ENCODE results near the gene FAU. TPM values are rescaled to one million over a fixed set of nuclear protein-coding genes. Genes with fewer than 3 reads are reported as not detected.

FAU gene
- total and polyA plus RNA-seq, 7 donors, result 465 to 798 (median 639) TPM

DNA sequence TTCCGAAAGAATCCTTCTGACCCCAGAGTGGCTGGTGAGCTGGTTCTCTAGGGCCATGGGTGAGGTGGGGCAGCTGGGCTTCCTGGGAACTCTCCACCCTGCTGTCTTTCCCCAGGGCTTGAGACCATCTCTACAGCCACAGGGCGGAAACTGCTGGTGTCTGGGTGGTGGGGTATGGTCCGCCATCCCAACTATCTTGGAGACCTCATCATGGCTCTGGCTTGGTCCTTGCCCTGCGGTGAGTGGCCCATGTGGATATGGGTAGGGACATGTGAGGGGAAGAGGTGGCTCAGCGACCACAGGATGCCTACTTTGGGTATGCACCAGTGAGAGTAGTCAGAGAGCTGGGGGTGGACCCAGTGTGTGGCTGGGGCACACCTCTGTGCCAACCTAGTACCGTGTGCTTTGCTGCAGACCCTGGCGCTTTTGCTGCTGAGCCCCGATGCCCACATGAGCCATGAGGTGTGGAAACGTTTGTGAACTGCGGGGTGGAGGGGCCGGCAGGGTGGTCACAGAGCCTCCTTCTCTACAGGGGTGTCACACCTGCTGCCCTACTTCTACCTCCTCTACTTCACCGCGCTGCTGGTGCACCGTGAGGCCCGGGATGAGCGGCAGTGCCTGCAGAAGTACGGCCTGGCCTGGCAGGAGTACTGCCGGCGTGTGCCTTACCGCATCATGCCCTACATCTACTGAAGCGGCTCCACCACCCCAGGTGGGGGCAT lies 6.4 kb downstream of the FAU start:
- H3K27me3 ChIP-seq (ENCODE audit: insufficient read depth in 3 of 3, low read length in 2 of 3), result no peaks in the 10 kb centered on the region
- ATAC-seq (no peak), DNase-seq (no peak)
- peaks cover 29% of the 10 kb centered on the region for H3K4me1 ChIP-seq
- TF ChIP-seq, protein P1, sequence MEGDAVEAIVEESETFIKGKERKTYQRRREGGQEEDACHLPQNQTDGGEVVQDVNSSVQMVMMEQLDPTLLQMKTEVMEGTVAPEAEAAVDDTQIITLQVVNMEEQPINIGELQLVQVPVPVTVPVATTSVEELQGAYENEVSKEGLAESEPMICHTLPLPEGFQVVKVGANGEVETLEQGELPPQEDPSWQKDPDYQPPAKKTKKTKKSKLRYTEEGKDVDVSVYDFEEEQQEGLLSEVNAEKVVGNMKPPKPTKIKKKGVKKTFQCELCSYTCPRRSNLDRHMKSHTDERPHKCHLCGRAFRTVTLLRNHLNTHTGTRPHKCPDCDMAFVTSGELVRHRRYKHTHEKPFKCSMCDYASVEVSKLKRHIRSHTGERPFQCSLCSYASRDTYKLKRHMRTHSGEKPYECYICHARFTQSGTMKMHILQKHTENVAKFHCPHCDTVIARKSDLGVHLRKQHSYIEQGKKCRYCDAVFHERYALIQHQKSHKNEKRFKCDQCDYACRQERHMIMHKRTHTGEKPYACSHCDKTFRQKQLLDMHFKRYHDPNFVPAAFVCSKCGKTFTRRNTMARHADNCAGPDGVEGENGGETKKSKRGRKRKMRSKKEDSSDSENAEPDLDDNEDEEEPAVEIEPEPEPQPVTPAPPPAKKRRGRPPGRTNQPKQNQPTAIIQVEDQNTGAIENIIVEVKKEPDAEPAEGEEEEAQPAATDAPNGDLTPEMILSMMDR (IDR thresholded peaks at IDR 0.05), result no peak
- H3K36me3 ChIP-seq (ENCODE audit: insufficient read depth in 1 of 2, low read depth in 1 of 2), result peaks cover 7 to 39% of the 10 kb centered on the region in 2 donors
- H3K27ac ChIP-seq, result peak overlapping the region; percentile 81
- 85 to 92% (median 91%) methylated on average over 21 of the region's 21 CpGs for WGBS, 3 donors
- no peaks in the 10 kb centered on the region for H3K9me3 ChIP-seq
- H3K4me3 ChIP-seq, result peak overlapping the region; percentile 79
- intact Hi-C loops (cut with DNase I), result loop anchor here in 1 of 2 donors (10.0 kb wide), 1 partner anchor 271 kb away; the partner anchor contains the start of gene CDC42BPG

DNA sequence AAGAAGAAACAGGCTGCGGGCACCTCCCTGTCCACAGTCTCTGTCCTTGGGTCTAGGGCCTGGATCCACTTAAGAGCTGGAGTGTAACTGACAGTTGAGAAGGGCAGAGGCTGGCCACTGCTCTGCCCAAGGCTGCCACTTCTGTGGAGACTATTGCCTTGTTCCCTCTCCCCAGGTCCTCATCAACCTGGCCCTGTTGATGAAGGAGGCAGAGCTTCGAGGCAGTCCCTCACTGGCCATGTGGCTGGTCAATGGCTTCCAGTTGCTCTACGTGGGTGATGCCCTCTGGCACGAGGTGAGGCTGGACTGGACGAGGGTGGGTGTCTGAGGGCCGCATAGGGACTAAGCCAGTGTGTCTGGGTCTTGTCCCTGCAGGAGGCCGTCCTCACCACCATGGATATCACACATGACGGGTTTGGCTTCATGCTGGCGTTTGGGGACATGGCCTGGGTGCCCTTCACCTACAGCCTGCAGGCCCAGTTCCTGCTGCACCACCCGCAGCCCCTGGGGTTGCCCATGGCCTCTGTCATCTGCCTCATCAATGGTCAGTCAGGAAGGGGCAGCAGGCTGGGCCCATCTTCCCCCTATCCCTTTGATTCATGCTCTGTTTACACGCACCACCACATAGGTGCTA lies 7.3 kb downstream of the FAU start:
- Histone ChIP-seq H3K4me1 (peaks cover 31% of the 10 kb centered on the region), H3K4me3 (no peak overlapping the region), H3K36me3 (ENCODE audit: insufficient read depth in 1 of 2, low read depth in 1 of 2) (peaks cover 4 to 33% of the 10 kb centered on the region in 2 donors), H3K27me3 (ENCODE audit: insufficient read depth in 3 of 3, low read length in 2 of 3) (no peaks in the 10 kb centered on the region), H3K27ac (no peak overlapping the region), H3K9me3 (no peaks in the 10 kb centered on the region)
- TF ChIP-seq, protein P1 (IDR thresholded peaks at IDR 0.05), result no peak
- DNase-seq, result no peak
- intact Hi-C loops (cut with DNase I), result loop anchor here (5.0 to 10.0 kb wide), 2 partner anchors 102 to 270 kb away; partner anchors contain the start of genes ARL2 (in 1 of the 2) and CDC42BPG (in 1 of the 2)
- ATAC-seq, result no peak
- 73 to 82% (median 81%) methylated on average over 11 of the region's 11 CpGs for WGBS, 3 donors

- WGBS, 3 donors, result 62 to 76% (median 71%) methylated on average over 6 of the region's 6 CpGs
- DNase-seq, result no peak
- intact Hi-C loops (cut with DNase I), result loop anchor here (5.0 to 10.0 kb wide), 2 partner anchors 102 to 269 kb away; partner anchors contain the start of genes ARL2 (in 1 of the 2) and CDC42BPG (in 1 of the 2)
- Histone ChIP-seq H3K27me3 (ENCODE audit: insufficient read depth in 3 of 3, low read length in 2 of 3) (no peaks in the 10 kb centered on the region), H3K4me1 (peaks cover 31% of the 10 kb centered on the region), H3K27ac (peak overlapping the region; percentile 15), H3K4me3 (no peak overlapping the region), H3K9me3 (no peaks in the 10 kb centered on the region), H3K36me3 (ENCODE audit: insufficient read depth in 1 of 2, low read depth in 1 of 2) (peaks cover 3 to 33% of the 10 kb centered on the region in 2 donors)
- TF ChIP-seq, protein P1 (IDR thresholded peaks at IDR 0.05), result no peak
- ATAC-seq, result no peak
Observed at GRCh38 chr11:65113839-65114238, 8.1 kb downstream of the FAU start.

DNA sequence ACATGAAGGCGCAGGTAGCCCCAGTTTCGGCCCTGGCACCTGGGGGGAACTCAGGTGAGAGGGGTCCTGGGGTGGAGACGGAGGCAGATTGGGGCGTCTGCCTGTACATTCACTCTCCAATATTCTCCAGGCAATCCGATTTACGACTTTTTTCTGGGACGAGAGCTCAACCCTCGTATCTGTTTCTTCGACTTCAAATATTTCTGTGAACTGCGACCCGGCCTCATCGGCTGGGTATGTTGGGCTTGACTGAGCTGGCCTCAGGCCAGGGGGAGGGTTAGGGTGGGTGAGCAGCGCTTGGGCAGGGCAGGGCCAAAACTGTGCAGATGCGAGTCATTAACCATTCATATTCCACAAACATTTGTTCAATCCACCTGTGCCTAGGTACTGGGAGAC lies 8.6 kb downstream of the FAU start:
- intact Hi-C loops (cut with DNase I), result loop anchor here (5.0 to 10.0 kb wide), 2 partner anchors 101 to 269 kb away; partner anchors contain the start of genes ARL2 (in 1 of the 2) and CDC42BPG (in 1 of the 2)
- TF ChIP-seq, protein P1 (IDR thresholded peaks at IDR 0.05), result no peak
- H3K27ac ChIP-seq, result peak overlapping the region; percentile 15
- WGBS, 3 donors, result 20 to 24% (median 23%) methylated on average over 14 of the region's 14 CpGs
- no peaks in the 10 kb centered on the region for H3K9me3 ChIP-seq
- H3K4me3 ChIP-seq, result peak overlapping the region; percentile 73
- H3K36me3 ChIP-seq (ENCODE audit: insufficient read depth in 1 of 2, low read depth in 1 of 2), result peaks cover 0 to 33% of the 10 kb centered on the region in 2 donors
- ATAC-seq, result no peak
- DNase-seq, result no peak
- H3K27me3 ChIP-seq (ENCODE audit: insufficient read depth in 3 of 3, low read length in 2 of 3), result no peaks in the 10 kb centered on the region
- H3K4me1 ChIP-seq, result peaks cover 31% of the 10 kb centered on the region

Measured in psoas muscle (tissue), 8 donors.